ENCODE measurements around the gene SMARCD2.

The SMARCD2 gene

GRCh38 chr17:63790057-63790456, 52.4 kb downstream of the SMARCD2 start:
- DNase-seq (ENCODE audit: low spot score) = no peak
- no peak for TF ChIP-seq CTCF (IDR thresholded peaks at IDR 0.05; ENCODE audit: borderline replicate concordance, control extremely low read depth, extremely low read depth, insufficient read depth, missing control alignments)
- in situ Hi-C loops (cut with MboI; ENCODE audit: low sequenced_read_pairs, unreplicated experiment) = no loop called here

GRCh38 chr17:63786971-63787711, 55.3 kb downstream of the SMARCD2 start:
- no peak for TF ChIP-seq CTCF (IDR thresholded peaks at IDR 0.05; ENCODE audit: borderline replicate concordance, control extremely low read depth, extremely low read depth, insufficient read depth, missing control alignments)
- in situ Hi-C loops (cut with MboI; ENCODE audit: low sequenced_read_pairs, unreplicated experiment) = no loop called here
- no peak for DNase-seq (ENCODE audit: low spot score)

GRCh38 chr17:63786117-63786516, 56.4 kb downstream of the SMARCD2 start:
- TF ChIP-seq CTCF (IDR thresholded peaks at IDR 0.05; ENCODE audit: borderline replicate concordance, control extremely low read depth, extremely low read depth, insufficient read depth, missing control alignments) = no peak
- no peak for DNase-seq (ENCODE audit: low spot score)
- in situ Hi-C loops (cut with MboI; ENCODE audit: low sequenced_read_pairs, unreplicated experiment) = no loop called here

- in situ Hi-C loops (cut with MboI; ENCODE audit: low sequenced_read_pairs, unreplicated experiment) = no loop called here
- DNase-seq (ENCODE audit: low spot score) = no peak
- TF ChIP-seq CTCF (IDR thresholded peaks at IDR 0.05; ENCODE audit: borderline replicate concordance, control extremely low read depth, extremely low read depth, insufficient read depth, missing control alignments) = no peak
These were observed 56.9 kb downstream of the SMARCD2 start for GRCh38 chr17:63785556-63785955.

GRCh38 chr17:63783522-63783921, 59.0 kb downstream of the SMARCD2 start:
- in situ Hi-C loops (cut with MboI; ENCODE audit: low sequenced_read_pairs, unreplicated experiment) = no loop called here
- DNase-seq (ENCODE audit: low spot score) = no peak
- no peak for TF ChIP-seq CTCF (IDR thresholded peaks at IDR 0.05; ENCODE audit: borderline replicate concordance, control extremely low read depth, extremely low read depth, insufficient read depth, missing control alignments)
